Activated effector memory CD4-positive, alpha-beta T cell treated with Interleukin-2 at 50 U/mL for 16 hours (primary cell): ENCODE results near the gene PABPN1L.
"Not testable (repeated sequence)": the region's sequence is repeated elsewhere in the genome, so short reads cannot be mapped to it uniquely, and the experiment has no call there.

Experiments
- DNase-seq: peaks from one replicate; pipeline ENCODE4 v3.0.0-alpha.2; 2020

PABPN1L gene

GRCh38 chr16:88900662-88901052, 34.2 kb upstream of the PABPN1L start:
- no peak for DNase-seq

GRCh38 chr16:88899901-88900661, 33.6 kb upstream of the PABPN1L start:
- no peak for DNase-seq

- DNase-seq: no peak
These were observed 31.4 kb upstream of the PABPN1L start for GRCh38 chr16:88897696-88898425.

- no peak for DNase-seq
These were observed 30.0 kb upstream of the PABPN1L start for GRCh38 chr16:88896238-88897070.

- DNase-seq: no peak
These were observed 28.9 kb upstream of the PABPN1L start for GRCh38 chr16:88895335-88895734.

- DNase-seq: no peak
These were observed 28.3 kb upstream of the PABPN1L start for GRCh38 chr16:88894681-88895300.

- not testable (repeated sequence) for DNase-seq
These were observed 27.8 kb upstream of the PABPN1L start for GRCh38 chr16:88894266-88894665.

GRCh38 chr16:88893127-88893968, 26.9 kb upstream of the PABPN1L start:
- no peak for DNase-seq

- no peak for DNase-seq
These were observed 25.6 kb upstream of the PABPN1L start for GRCh38 chr16:88892065-88892464.

GRCh38 chr16:88891083-88891482, 24.6 kb upstream of the PABPN1L start:
- DNase-seq: no peak

- DNase-seq: not testable (repeated sequence)
These were observed 23.4 kb upstream of the PABPN1L start for GRCh38 chr16:88889702-88890352.

GRCh38 chr16:88888461-88889387, 22.3 kb upstream of the PABPN1L start:
- no peak for DNase-seq

- no peak for DNase-seq
These were observed 21.6 kb upstream of the PABPN1L start for GRCh38 chr16:88888057-88888456.

- no peak for DNase-seq
These were observed 20.5 kb upstream of the PABPN1L start for GRCh38 chr16:88886845-88887521.

GRCh38 chr16:88886420-88886844, 20.0 kb upstream of the PABPN1L start:
- no peak for DNase-seq

- DNase-seq: no peak
These were observed 19.3 kb upstream of the PABPN1L start for GRCh38 chr16:88885693-88886280.

GRCh38 chr16:88884569-88885271, 18.3 kb upstream of the PABPN1L start:
- no peak for DNase-seq

GRCh38 chr16:88883946-88884345, 17.5 kb upstream of the PABPN1L start:
- DNase-seq: no peak
